ENCODE data around the gene LRTM2. TPM values are rescaled to one million over a fixed set of nuclear protein-coding genes. Genes with fewer than 3 reads are reported as not detected.

Gene LRTM2
- total RNA-seq, result not detected

DNA sequence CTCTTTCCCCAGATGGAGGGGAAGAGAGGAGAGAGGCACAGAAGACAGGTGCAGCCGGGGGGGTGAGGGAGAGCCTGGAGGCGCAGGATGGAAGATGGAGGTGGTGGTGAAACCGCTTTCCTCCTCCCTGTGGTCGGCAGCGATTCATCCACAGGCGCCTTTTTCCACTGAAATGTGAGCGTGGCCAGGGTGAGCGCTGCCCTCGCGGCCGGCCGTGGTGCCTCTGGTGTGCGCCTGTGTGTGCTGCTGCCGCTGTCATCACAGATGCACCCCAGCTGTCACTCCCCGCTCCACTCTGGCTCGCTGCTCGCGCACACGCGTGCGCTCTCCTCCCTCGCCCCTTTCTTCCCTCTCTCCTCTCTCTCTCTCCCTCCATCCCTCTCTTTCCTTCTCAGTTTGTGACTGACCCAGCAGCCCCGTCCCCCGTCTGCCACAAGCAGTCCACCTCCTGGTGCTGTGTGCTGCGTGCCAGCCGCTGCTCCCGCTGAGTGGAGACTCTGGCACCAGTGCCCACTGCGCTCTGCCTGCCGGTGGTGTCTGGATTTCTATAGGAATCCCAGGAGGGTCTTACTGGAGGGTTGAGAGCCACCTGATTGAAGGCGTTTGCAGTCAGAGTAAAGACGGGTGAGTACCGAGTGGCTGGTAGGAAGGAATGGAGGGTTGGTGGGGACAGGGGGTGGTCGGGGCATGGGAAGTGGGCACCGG lies at the start of gene LRTM2:
LRTM2 (plus strand) TSS at position 375 of the 705 bp plus-strand sequence. CDS start 7,584 bp downstream, outside the sequence.
- H3K36me3 ChIP-seq, result no peaks in the 10 kb centered on the region
- TF ChIP-seq, protein P1, sequence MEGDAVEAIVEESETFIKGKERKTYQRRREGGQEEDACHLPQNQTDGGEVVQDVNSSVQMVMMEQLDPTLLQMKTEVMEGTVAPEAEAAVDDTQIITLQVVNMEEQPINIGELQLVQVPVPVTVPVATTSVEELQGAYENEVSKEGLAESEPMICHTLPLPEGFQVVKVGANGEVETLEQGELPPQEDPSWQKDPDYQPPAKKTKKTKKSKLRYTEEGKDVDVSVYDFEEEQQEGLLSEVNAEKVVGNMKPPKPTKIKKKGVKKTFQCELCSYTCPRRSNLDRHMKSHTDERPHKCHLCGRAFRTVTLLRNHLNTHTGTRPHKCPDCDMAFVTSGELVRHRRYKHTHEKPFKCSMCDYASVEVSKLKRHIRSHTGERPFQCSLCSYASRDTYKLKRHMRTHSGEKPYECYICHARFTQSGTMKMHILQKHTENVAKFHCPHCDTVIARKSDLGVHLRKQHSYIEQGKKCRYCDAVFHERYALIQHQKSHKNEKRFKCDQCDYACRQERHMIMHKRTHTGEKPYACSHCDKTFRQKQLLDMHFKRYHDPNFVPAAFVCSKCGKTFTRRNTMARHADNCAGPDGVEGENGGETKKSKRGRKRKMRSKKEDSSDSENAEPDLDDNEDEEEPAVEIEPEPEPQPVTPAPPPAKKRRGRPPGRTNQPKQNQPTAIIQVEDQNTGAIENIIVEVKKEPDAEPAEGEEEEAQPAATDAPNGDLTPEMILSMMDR (IDR thresholded peaks at IDR 0.05), result no peak
- peaks cover 0 to 3% of the 10 kb centered on the region in 2 donors for H3K4me1 ChIP-seq (ENCODE audit: control insufficient read depth in 1 of 2, low read depth in 2 of 2)
- no peak within 1 kb of the TSS for H3K4me3 ChIP-seq
- H3K27me3 ChIP-seq (replicated peaks; ENCODE audit: insufficient read depth), result peaks cover 8% of the 10 kb centered on the region
- H3K27ac ChIP-seq, result no peak within 1 kb of the TSS
- DNase-seq (ENCODE audit: low spot score) (no peak), ATAC-seq (ENCODE audit: insufficient number of reproducible peaks, low FRiP score, low read depth) (no peak)
- no peaks in the 10 kb centered on the region for H3K9me3 ChIP-seq

- DNase-seq (ENCODE audit: low spot score) (no peak), ATAC-seq (ENCODE audit: insufficient number of reproducible peaks, low FRiP score, low read depth) (no peak)
- H3K36me3 ChIP-seq, result no peaks in the 10 kb centered on the region
- TF ChIP-seq, protein P1 (IDR thresholded peaks at IDR 0.05), result no peak
- no peaks in the 10 kb centered on the region for H3K27me3 ChIP-seq (replicated peaks; ENCODE audit: insufficient read depth)
- H3K9me3 ChIP-seq, result no peaks in the 10 kb centered on the region
- no peak overlapping the region for H3K4me3 ChIP-seq
- H3K27ac ChIP-seq, result no peak overlapping the region
- H3K4me1 ChIP-seq (ENCODE audit: control insufficient read depth in 1 of 2, low read depth in 2 of 2), result peaks cover 0 to 5% of the 10 kb centered on the region in 2 donors
These were observed 46.3 kb upstream of the LRTM2 start for GRCh38 chr12:1773937-1774655.

DNA sequence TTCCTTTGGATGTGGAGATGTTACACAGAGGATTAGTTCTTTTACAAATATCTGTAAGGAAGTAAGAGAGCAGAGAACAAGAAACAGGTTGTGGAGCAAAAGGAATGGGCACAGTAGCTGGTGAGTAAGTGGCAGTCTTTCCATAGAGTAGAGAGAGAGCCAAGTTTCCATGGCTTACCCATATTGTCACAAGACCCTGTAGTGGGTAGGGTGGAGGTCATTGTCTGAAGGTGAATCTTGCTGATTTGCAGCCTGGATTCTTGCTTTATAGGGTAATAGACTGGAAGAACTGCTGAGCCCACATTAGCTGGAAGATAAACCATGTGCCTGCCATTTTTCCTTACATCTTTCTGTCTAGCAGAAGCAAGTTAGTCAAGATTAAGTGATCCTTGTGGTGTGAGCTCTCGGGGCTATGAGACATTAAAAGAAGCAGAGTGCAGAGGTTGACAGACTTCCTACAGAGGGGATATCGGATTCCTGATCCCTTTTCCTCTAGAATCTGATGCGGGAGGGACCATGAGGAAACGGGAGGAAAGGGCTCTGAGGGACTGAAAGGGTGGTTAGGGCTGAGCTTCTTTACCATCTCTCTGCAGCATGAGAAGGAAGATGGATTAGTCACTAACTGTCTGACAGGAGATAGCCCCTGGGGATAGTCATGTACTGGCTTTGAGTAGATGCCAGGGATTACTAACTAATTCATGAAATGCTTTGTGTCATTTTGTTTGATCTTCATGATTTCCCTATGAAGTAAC lies 44.0 kb upstream of the LRTM2 start:
- TF ChIP-seq, protein P1 (IDR thresholded peaks at IDR 0.05), result no peak
- Histone ChIP-seq H3K27me3 (replicated peaks; ENCODE audit: insufficient read depth) (no peaks in the 10 kb centered on the region), H3K36me3 (no peaks in the 10 kb centered on the region), H3K9me3 (no peaks in the 10 kb centered on the region), H3K27ac (no peak overlapping the region), H3K4me1 (ENCODE audit: control insufficient read depth in 1 of 2, low read depth in 2 of 2) (peaks cover 7 to 20% of the 10 kb centered on the region in 2 donors), H3K4me3 (no peak overlapping the region)
- ATAC-seq (ENCODE audit: insufficient number of reproducible peaks, low FRiP score, low read depth) (no peak), DNase-seq (ENCODE audit: low spot score) (no peak)

DNA sequence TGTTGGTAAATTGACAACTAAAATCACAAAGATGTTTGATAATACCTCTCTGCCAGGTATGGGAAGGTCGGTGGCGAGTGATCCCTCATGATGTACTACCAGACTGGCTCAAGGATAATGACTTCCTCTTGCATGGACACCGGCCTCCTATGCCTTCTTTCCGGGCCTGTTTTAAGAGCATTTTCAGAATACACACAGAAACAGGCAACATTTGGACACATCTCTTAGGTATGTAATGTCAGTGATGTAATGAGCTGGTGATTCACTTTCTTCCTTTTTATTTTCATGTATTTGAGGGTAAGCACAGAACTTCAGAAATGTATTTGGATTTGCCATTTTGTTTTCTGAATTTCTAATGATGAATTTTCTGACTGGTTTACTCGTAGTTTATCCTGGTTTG lies 42.6 kb upstream of the LRTM2 start:
- H3K27me3 ChIP-seq (replicated peaks; ENCODE audit: insufficient read depth), result no peaks in the 10 kb centered on the region
- H3K27ac ChIP-seq, result no peak overlapping the region
- ATAC-seq (ENCODE audit: insufficient number of reproducible peaks, low FRiP score, low read depth) (no peak), DNase-seq (ENCODE audit: low spot score) (no peak)
- peaks cover 7 to 20% of the 10 kb centered on the region in 2 donors for H3K4me1 ChIP-seq (ENCODE audit: control insufficient read depth in 1 of 2, low read depth in 2 of 2)
- no peaks in the 10 kb centered on the region for H3K9me3 ChIP-seq
- no peak overlapping the region for H3K4me3 ChIP-seq
- TF ChIP-seq, protein P1 (IDR thresholded peaks at IDR 0.05), result no peak
- H3K36me3 ChIP-seq, result no peaks in the 10 kb centered on the region

GRCh38 chr12:1778911-1779310 lies 41.5 kb upstream of the LRTM2 start:
- TF ChIP-seq, protein P1 (IDR thresholded peaks at IDR 0.05), result no peak
- ATAC-seq (ENCODE audit: insufficient number of reproducible peaks, low FRiP score, low read depth), result peak; percentile 55
- no peak for DNase-seq (ENCODE audit: low spot score)
- Histone ChIP-seq H3K9me3 (no peaks in the 10 kb centered on the region), H3K27ac (no peak overlapping the region), H3K4me3 (no peak overlapping the region), H3K27me3 (replicated peaks; ENCODE audit: insufficient read depth) (no peaks in the 10 kb centered on the region), H3K4me1 (ENCODE audit: control insufficient read depth in 1 of 2, low read depth in 2 of 2) (peaks cover 7 to 20% of the 10 kb centered on the region in 2 donors), H3K36me3 (no peaks in the 10 kb centered on the region)

Data from thoracic aorta (tissue), 2 donors.